Hematopoietic multipotent progenitor cell treated with erythropoietin and hydrocortisone succinate and interleukin-3 and kit ligand, for 4 days (in vitro differentiated cells): ENCODE data around the gene INTS11.
A peak's percentile ranks its signal among the peaks of the same experiment; 100 is the strongest.

Source experiments
- DNase-seq: peaks from one replicate; pipeline ENCODE4 v3.0.0-alpha.2; 2015

Gene INTS11

DNA sequence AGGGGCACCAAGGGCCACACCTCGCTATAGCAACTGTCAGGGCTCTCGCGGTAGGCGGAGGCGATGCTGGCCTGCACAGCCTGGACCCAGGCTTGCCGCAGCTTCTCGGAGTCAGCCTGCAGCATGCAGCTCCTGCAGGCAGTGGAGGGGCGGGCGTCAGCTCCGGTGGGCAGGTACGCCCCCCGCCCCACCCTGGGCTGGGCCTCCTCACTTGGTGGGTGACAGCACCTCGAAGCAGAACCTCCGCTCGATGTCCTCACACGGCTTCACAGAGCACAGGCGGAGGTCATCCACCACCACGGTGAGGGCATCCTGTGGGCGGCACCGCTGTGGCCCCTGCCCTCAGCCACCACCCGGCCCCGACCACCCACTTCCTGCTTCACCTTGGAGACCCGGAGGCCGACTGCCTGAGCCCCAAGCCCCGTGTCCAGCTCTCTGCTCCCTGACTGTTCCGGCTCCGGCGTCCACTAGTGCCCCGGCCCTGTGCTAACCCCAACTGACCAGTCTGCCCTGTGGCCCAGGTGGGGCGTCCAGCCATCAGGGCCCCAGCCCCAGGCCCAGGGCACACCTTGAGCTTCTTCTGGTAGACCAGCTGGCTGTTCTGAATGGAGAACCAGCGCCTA lies 26.5 kb downstream of the INTS11 start:
- DNase-seq: no peak

DNA sequence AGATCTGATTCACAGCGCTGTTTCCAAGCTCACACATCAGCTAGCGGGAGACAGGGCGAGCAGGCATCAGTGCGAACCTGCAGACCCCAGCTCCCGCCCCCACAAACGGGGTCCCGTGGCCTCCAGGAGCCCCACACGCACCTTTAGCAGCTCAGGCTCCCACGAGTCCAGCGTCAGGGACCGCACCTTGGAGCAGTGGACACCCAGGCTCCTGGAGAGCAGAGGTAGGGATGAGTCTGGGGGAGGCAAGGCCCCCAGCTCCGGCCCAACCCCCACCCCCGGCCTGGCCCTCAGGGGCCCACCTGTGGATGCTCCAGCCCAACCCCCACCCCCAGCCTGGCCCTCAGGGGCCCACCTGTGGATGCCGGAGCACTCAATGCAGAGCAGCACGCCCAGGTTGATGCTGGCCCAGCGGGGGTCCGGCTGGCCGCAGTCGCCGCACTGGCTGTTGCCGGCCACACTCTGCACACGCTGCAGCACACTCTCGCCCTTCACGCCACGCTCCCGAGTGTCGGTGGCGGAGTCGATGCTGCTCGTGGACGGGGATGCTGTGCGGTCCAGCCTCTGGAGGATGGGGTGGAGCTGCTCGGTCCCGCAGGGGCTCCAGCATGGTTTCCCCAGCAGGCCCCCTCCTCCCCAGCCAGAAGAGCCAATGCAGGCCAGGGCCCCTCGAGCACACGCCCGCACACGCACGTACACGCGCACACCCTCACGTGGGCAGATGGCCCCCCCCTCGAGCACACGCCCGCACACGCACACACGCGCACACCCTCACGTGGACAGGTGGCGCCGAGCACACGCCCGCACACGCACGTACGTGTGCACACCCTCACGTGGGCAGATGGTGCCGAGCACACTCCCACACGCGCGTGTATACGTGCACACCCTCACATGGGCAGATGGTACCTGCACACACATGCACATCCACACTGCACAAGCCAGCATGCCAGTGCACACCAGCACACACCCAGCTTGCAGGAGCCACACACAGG lies 28.1 kb downstream of the INTS11 start:
- DNase-seq: no peak

DNA sequence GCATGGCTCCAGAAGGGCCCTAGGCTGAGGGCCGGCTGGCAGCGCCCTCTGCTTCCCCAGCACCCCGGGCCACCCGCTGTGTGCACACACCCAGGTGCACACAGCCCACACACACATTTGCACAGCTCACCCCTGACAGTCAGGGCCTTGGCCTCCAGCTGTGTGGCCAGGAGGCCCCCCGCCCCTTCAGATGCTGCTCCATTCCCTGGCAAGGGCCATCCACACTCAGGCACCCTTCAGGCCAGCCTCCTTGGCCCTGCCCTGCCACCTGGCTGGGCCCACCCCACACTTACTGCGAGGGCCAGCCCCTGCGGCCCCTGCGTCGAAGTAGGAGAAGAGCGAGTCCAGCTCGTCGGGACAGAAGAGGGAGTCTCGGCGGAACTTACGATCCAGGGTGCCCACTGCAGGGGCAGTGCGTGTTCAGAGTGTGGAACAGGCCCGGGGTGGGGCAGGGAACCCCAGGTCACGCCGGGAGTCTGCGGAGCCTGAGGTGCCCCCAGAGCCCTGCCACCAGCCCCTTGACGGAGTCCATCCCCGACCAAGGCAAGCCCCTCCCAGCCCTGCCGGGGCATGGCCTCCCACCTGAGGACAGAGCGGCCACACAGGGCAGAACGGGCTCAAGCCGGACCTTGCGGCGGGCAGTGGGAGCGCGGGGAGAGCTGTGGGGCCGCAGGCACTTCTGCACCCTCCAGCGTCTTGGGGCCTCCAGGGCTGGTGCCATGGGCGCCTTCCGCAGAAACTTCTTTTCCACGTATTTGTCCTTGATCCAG lies 29.1 kb downstream of the INTS11 start:
- DNase-seq: no peak

DNA sequence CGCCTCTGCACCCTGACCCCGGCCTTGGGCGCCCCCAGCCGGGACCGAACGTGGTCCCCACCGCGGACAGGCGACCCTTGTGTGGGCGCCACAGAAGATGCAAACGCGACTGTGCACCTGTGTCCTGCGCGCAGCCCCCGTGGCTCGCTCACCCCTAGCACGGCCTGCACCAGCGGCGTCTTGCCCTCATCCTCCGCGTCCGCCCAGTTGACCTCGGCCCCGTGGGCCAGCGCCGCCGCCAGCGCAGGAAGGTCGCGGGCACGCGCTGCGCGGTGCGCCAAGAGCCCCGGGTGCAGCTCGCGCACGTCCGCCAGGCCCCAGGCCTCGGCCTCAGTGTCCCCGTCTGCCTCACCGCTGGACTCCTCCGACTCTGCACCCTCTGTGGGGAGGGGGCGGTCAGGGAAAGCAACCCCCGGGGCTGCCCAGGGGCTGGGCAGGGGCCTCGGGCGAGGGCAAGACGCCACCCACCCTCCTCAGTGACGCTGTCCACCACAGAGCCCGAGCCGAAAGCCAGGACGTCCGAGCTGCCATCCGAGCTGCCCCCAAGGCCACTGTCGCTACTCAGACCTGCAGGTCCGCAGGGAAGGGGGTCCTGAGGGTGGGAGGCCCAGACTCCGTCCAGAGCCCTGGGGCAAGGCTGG lies 30.1 kb downstream of the INTS11 start:
- no peak for DNase-seq

DNA sequence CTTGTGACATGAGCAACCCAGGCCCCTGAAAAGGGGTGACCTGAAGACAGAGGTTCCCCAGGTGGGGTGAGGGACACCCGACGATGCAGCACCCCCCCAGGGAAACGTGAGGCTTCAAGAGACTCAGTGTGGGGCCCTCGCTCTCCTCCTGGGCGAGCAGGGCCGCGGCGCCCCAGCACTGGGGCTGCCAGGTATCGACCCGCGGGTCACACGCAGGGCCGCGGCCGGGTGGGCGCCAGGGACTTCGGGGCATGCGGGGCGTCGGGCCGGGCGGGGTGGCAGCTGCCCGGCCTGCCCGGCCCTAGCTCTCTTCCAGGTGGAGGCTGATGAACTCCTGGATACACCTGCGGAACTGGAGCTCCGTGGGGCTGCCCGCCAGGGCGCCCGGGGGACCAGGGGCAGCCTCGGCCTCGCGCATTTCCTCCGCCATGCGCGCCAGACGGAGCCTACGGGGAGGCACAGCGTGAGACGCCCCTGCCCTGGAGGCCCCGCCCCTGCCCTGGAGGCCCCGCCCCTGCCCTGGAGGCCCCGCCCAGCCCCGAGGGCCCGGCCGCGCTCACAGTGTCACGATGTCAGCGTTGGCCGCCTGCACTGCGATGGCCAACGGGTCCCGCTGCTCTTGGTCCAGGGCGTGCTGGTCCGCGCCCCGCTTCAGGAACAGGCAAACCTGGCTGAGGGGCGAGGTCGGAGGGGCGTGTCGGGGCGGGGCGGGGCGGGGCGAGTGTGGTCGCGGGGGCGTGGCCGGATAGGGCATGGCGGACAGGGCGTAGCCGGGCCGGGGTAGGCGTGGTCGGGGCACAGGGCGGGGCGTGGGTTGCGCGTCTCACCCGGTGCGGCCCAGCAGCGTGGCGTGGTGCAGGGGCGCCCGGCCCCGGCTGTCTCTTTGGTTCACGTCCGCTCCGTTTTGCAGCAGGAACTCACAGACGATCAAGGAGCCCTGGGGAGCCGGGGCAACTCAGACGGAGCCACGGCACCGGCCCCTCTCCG lies 30.9 kb downstream of the INTS11 start:
- DNase-seq: peak; percentile 24

DNA sequence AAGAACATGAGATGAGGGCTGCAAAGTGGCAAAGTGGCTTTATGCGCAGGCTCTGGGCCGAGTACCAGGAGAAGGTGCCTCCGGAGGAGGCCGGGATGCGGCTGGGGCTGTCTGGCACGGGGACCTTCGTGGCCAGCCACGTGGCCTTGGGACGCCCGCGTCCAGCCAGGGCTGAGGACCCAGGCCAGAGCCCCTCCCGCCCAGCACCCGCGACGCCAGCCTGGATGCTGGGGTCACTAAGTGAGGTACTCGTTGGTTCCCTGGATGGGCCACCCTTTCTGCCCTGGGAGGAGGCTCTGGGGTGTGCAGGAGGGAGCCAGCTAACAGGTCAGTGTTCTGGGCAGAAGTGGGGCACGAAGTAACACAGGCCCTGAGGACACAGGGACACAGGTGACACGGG lies 31.6 kb downstream of the INTS11 start:
- DNase-seq: no peak

DNA sequence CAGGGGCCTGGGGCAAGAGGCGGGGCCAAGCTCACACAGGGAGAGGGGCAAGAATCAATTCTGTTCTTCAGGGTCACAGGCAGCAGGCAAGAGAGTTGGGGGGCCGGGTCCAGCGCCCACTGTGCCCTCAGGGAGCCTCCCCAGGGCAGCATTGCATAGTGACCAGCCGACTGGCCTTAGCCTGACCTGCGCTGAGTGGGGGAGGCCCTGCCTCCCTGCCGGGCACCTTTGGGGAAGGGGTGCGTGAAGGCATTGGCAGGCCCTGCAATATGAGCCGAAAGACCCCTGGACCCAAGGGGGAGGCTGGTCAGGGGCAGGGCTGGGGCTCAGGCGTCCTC lies 32.0 kb downstream of the INTS11 start:
- DNase-seq: no peak

DNA sequence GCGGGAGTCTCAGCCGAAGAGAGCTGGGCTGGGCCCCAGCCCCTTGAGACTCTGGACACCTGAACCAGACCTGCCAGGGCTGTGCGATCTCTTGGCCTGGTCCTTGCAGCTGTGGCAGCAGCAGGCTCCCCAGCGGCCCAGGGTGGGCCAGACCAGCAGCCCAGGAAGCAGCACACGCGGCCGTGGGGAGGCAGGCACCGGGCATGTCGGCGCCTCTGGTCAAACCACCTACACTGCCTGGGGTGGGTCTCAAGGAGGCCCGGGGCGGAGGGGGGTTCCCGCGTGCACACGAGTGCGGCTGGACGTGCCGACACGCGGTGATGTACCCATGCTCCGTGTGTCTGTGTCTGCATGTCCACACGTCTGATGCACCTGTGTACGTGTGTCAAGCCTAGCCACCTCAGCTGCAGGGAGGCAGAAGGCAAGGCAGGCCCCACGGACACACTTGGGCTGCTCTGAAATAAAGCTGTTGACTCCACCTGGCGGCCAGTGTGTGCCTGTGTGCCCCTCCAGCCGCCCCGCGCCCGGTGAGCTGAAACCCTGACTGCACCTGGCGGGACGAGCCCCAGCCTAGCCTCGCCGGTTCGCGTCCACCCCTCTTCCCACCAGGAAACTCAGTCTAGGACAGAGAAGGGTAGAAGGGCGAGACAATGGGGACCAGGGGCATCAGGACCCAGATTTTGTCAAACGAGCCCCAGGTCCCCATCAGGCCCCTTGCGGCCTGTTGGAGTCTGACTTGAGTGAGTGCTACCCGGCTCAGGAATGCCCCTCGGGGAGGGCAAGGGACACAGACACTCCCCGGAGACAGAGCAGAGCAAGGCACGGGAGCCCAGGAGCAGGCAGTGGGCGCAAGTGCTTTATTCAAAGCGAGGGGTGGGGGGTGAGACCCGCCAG lies 32.7 kb downstream of the INTS11 start:
- peak; percentile 80 for DNase-seq

DNA sequence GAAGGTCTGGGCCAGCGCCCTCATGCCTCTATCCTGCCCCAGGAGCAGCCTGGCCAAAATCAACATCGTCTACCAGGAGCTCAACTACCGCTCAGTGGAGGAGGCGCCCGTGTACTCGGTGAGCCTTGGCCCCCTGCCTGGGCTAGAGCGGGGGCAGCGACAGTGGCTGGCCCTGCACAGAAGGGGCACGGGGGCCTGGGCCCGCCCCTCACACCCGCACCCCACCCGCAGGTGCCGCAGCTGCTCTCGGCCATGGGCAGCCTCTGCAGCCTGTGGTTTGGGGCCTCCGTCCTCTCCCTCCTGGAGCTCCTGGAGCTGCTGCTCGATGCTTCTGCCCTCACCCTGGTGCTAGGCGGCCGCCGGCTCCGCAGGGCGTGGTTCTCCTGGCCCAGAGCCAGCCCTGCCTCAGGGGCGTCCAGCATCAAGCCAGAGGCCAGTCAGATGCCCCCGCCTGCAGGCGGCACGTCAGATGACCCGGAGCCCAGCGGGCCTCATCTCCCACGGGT lies 33.4 kb downstream of the INTS11 start:
- DNase-seq: no peak

DNA sequence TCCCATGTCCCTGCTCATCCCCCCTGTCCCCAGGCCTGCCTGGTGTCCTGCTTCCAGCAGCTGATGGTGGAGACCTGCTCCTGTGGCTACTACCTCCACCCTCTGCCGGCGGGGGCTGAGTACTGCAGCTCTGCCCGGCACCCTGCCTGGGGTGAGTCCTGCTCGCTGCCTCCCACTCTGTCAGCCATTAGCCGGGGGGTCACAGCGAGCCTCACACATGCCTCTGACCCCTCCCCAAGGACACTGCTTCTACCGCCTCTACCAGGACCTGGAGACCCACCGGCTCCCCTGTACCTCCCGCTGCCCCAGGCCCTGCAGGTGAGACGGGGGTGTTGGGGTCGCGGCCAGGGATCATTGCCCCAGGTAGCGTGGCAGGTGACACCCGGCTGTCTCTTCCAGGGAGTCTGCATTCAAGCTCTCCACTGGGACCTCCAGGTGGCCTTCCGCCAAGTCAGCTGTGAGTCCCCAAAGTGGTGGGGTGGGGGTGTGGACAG lies 34.2 kb downstream of the INTS11 start:
- peak; percentile 72 for DNase-seq

DNA sequence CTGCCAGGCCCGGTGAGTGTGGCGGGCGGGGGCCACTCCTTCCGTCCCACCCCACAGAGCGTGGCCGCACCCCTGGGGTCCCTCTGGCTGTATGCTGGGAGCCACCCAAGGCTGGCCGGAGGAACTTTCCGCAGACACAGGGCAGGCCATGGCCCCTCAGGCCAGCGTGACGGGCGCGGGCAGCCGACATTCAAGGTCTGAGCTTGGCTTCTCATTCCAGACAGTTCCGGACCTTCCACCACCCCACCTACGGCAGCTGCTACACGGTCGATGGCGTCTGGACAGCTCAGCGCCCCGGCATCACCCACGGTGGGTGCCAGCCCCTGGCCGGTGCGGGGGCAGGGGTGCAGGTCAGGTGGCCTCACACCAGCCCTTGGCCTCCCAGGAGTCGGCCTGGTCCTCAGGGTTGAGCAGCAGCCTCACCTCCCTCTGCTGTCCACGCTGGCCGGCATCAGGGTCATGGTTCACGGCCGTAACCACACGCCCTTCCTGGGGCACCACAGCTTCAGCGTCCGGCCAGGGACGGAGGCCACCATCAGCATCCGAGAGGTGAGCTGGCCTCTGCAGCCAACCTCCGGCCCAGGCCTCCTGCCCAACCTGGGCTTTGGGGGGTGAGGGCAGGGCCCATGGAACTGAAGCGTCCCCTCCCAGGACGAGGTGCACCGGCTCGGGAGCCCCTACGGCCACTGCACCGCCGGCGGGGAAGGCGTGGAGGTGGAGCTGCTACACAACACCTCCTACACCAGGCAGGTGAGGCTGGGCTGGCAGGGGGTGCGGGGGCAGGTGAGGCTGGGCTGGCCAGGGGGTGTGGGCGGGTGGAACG lies 37.0 kb downstream of the INTS11 start:
- DNase-seq: no peak

DNA sequence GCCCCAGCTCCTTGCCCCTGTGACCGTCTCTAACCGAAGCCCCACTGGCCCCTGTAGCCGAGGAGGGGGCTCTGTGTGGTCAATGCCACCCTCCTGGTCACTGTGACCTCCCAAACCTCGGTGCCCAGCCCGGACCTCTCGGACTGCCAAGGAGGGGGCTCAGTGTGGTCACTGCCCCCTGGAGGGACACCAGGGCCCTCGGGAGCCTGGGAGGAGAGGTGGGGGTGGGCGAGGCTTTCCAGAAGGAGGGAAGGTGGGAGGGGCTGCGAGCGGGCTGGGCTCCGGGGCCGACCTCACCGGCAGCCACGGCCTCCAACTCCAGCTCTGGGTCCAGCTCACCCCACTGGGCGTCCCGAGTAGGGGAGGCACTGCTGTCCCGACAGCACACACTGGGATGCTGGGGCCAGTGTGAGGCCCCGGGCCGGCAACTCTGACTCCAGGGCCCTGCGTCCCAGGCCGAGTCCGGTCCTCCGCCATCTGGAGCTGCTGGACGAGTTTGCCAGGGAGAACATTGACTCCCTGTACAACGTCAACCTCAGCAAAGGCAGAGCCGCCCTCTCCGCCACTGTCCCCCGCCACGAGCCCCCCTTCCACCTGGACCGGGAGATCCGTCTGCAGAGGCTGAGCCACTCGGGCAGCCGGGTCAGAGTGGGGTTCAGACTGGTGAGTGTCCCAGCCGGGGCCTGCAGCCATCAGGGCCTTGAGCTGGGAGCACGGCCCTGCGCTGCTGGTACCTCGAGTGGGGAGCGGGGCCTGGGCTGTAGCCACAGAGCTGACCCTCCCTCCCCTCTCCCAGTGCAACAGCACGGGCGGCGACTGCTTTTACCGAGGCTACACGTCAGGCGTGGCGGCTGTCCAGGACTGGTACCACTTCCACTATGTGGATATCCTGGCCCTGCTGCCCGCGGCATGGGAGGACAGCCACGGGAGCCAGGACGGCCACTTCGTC lies 37.9 kb downstream of the INTS11 start:
- DNase-seq: no peak

DNA sequence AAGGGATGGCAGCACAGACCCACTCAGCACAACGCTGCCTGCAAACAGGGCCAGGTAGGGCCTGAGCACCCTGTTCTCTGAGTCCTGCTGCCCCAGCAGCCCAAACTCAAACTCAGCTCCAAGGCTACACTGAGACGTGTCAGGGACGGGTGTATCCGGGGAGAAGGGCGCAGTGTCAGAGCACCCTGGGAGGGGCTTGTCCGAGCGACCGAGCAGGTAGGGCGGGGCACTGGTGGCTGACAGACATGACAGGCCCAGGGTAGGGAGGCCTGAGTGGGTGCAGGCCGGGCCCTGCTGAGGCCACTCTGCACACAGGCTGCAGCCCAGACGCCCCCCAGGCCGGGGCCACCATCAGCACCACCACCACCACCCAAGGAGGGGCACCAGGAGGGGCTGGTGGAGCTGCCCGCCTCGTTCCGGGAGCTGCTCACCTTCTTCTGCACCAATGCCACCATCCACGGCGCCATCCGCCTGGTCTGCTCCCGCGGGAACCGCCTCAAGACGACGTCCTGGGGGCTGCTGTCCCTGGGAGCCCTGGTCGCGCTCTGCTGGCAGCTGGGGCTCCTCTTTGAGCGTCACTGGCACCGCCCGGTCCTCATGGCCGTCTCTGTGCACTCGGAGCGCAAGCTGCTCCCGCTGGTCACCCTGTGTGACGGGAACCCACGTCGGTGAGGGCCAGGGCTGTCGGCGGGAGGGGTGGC lies 38.7 kb downstream of the INTS11 start:
- DNase-seq: no peak

DNA sequence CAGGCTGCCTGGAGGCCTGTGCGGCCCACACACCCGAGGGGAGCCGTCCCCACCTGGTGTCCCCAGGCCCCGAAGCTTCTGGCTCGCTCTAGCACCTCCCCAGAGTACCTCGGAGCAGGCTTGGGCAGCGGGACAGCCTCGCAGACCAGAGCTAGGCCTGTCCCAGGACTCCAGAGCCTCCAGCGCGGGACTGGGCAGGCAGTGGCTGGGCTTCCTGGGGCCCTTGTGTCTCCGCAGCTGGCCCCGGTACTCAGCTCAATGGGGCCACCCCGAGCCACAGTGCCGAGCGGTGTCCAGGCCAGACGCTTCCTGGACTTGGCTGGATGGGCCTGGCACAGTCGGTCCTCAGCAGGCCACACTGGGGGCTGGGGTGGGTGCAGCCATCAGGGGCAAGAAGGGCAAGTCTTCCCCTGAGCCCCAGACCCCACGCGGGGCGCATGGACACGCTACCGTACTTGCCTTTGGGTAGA lies 39.3 kb downstream of the INTS11 start:
- DNase-seq: no peak

DNA sequence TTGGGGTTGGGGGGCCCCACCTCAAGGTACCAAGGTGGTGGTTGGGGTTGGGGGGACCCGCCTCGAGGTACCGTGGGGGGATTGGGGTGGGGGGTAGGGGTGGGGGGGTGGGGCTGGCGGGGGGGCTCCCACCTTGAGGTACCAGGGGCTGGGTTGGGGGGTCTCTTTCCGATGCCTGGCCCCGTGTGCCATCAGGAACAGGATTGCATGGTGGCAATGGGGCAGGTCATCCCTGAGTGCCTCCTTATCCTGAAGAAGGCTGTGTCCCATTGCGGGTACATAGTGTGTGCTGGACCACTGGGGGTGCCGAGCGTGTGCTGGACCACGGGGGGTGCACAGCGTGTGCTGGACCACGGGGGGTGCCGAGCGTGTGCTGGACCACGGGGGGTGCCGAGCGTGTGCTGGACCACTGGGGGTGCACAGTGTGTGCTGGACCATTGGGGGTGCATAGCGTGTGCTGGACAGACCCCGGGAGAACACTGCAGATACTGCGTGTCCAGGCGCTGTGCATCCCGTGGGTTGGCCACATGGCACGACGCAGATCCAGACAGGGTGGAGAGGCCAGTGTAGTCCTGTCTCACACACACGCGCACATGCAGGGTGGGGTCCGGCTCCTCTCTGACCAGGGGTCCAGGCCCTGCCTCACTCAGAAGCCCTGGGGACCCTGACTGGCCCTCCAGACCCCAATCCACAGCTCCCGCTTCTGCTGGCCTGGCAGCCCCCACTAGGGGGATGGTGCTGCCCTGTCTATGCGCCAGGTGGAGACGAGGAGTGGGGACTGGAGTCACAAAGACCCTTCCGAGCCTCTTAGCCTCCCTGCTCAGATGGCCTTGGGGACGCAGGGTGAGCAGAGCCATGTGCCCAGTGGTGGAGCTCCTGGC lies 40.0 kb downstream of the INTS11 start:
- no peak for DNase-seq

DNA sequence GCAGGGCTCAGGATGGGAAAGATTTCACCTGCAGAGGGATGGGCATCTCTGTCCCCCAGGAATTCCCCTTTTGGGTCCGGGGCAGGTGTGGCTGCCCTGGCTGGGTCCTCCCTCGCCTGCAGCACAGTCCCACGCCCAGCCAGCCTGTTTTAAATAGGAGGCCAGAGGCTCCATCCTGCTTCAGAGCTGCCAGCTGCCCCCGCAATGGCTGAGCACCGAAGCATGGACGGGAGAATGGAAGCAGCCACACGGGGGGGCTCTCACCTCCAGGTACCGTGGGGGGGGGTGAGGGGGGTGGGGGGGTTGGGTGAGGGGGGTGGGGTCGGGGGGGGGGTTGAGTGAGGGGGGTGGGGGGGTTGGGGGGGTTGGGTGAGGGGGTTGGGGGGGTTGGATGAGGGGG lies 40.6 kb downstream of the INTS11 start:
- DNase-seq: peak; percentile 48
